Superior temporal gyrus (tissue), 1 donor: ENCODE measurements around the gene ELMOD2.

Experiments used
- DNase-seq: peaks from one replicate; pipeline ENCODE4 v3.0.0-alpha.2; 2016; ENCODE audit errors: extremely low spot score

Gene ELMOD2

DNA sequence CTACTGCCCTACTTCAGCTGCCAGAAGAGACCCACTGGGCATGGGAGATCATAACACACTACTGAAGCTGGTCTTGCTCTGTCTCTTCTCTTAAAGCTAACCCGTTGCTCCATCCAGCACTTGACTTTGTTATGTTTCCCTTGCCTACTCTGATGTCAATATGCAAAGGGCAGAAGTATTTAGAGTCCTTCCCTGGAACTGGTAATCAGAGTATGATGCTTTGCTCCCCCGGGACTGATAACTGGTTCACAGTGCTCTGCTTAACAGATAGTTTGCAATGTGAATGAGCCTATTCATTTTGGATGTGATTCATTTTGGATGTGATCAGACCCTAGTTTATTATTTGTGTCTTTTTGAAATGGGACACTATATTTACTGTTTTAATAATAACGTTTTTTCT is 57.1 kb downstream of the ELMOD2 start:
- no peak for DNase-seq

DNA sequence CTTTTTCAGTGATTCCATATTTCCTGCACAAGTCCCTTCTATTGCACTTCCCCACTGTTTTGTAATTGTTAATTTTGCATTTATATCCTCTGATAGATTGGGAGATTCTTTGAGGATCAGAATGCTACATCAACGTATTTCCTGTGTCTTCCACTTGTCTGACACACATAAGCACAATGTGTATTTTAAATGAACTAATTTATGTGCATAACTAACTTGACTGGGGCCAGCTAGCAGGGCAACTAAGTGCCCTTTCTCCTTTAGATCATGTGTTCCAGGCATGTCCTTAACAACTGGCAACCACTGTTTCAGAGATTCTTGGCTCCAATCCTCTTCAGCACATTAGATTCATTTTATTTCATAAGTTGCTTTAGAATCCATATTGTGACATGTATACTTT is 60.5 kb downstream of the ELMOD2 start:
- DNase-seq, result no peak

DNA sequence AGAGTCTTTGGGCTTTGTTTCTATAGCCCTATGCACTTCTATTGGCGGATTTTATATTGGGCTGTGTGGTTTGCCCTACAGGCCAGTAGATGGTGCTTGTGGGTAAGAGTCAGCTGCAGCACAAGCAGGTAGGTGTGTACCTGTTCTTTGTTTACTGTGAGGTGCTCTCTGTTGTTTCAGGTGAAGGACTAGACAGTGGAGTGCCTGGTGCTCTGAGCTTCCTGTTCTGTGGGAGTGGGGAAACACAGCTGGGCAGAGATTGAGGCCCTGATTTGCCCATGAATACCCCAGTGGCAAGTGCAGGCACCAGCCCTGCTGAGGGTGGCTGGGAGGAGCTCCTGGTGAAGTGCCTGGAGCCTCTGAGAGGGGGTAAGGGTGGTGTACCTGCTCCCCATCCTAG is 71.1 kb downstream of the ELMOD2 start:
- DNase-seq, result no peak

DNA sequence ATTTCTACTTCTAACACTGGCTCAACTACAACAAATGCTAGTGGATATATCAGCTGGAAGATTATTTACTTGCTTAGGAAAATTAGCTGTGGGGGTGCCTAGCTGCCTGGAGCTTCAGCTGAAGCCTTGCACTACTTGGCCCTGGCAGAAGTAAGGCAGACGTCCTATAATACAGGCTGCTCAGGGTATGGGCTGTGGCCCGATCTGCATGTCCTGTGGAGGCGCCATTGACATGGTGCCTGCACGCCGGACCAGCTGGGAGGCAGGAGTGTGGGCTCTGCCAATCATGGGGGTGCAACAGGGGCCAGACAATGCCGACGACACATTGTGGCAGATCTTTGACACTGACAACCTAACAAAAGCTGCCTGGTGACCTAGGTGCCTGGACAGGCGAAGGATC is 76.4 kb downstream of the ELMOD2 start:
- DNase-seq, result no peak

DNA sequence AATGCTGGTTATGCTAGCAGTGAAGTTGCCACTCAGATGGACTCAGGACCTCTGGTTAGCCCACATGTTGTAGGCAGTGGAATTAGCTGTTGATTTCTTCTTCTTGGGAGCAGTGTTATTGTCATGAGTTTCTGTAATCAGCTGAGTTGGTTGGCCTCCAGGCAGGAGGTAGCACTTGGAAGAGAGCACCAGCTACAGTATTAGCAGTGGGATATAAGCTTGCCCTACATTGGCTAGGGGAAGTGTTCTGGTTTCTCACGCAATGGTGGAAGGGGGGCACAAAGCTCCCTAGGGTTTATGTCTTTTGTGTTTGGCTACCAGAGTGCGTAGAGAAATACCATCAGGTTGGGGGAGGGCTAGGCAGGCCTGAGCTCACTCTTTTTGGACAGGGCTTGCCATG is 78.7 kb downstream of the ELMOD2 start:
- no peak for DNase-seq

DNA sequence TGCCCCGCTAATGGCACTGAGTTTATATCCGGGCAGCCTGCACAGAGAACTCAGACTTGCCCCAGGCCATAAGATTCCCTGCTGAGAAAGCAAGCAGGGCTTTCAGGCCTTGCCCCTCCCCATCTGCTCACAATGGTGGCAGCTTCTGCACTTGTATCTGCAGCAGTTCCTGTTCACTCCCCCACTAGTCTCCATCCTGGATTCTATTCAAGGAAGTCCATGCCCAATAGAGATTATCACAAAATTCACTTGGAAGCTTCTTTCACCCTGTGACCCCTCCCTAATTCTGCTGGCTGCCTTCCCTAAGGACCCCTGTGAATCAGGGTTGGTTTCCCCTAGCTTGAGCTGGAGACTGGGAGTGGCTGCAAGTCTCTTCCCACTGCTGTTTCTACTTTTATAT is 79.3 kb downstream of the ELMOD2 start:
- DNase-seq, result no peak
